ENCODE results near the gene PGLYRP4. TPM values are rescaled to one million over a fixed set of nuclear protein-coding genes. Genes with fewer than 3 reads are reported as not detected.

The PGLYRP4 gene
- total and polyA plus RNA-seq, 12 donors: not detected

GRCh38 chr1:153393926-153394325 lies 45.3 kb upstream of the PGLYRP4 start:
- no peak for DNase-seq
- Histone ChIP-seq H3K27ac (no peak overlapping the region), H3K27me3 (no peaks in the 10 kb centered on the region), H3K9me3 (replicated peaks in 1 of 3) (no peaks in the 10 kb centered on the region), H3K4me3 (no peak overlapping the region), H3K36me3 (replicated peaks in 1 of 2) (no peaks in the 10 kb centered on the region), H3K4me1 (replicated peaks in 1 of 2) (no peaks in the 10 kb centered on the region)
- intact Hi-C loops (cut with DNase I): no loop called here
- 73 to 92% (median 76%) methylated on average over 5 to 6 of the region's 6 CpGs for WGBS, 4 donors
- TF ChIP-seq CTCF (IDR thresholded peaks at IDR 0.05) (no peak), POLR2A (IDR thresholded peaks at IDR 0.05) (no peak)

- intact Hi-C loops (cut with DNase I): no loop called here
Observed at GRCh38 chr1:153392822-153393221, 44.2 kb upstream of the PGLYRP4 start.

GRCh38 chr1:153392258-153392657 lies 43.6 kb upstream of the PGLYRP4 start:
- no peaks in the 10 kb centered on the region for H3K4me1 ChIP-seq (replicated peaks in 1 of 2)
- 42 to 47% (median 46%) methylated on average over 3 of the region's 3 CpGs for WGBS, 4 donors
- H3K27me3 ChIP-seq: no peaks in the 10 kb centered on the region
- no peak for DNase-seq
- TF ChIP-seq POLR2A (IDR thresholded peaks at IDR 0.05) (no peak), CTCF (IDR thresholded peaks at IDR 0.05) (no peak)
- H3K4me3 ChIP-seq: no peak overlapping the region
- H3K27ac ChIP-seq: no peak overlapping the region
- no peaks in the 10 kb centered on the region for H3K9me3 ChIP-seq (replicated peaks in 1 of 3)
- H3K36me3 ChIP-seq (replicated peaks in 1 of 2): no peaks in the 10 kb centered on the region
- intact Hi-C loops (cut with DNase I): no loop called here

More at GRCh38 chr1:153392822-153393221, 44.2 kb upstream of the PGLYRP4 start:
- Histone ChIP-seq H3K4me1 (replicated peaks in 1 of 2) (no peaks in the 10 kb centered on the region), H3K36me3 (replicated peaks in 1 of 2) (no peaks in the 10 kb centered on the region), H3K27ac (no peak overlapping the region), H3K9me3 (replicated peaks in 1 of 3) (no peaks in the 10 kb centered on the region), H3K27me3 (no peaks in the 10 kb centered on the region), H3K4me3 (no peak overlapping the region)
- TF ChIP-seq POLR2A (IDR thresholded peaks at IDR 0.05) (no peak), CTCF (IDR thresholded peaks at IDR 0.05) (no peak)
- no peak for DNase-seq
- WGBS, 4 donors: 63 to 73% (median 66%) methylated on average over 3 of the region's 3 CpGs

GRCh38 chr1:153390938-153391710 lies 42.5 kb upstream of the PGLYRP4 start, which contains the start of gene S100A8:
TSS of gene S100A8 (minus strand) at chr1:153391073. CDS start at chr1:153390535, 538 bp downstream.
- TF ChIP-seq POLR2A (IDR thresholded peaks at IDR 0.05) (no peak), CTCF (IDR thresholded peaks at IDR 0.05) (no peak)
- no peaks in the 10 kb centered on the region for H3K27me3 ChIP-seq
- intact Hi-C loops (cut with DNase I): no loop called here
- no peak within 1 kb of the TSS for H3K4me3 ChIP-seq
- 44 to 70% (median 65%) methylated on average over 6 to 7 of the region's 7 CpGs for WGBS, 4 donors
- H3K27ac ChIP-seq: peak within 1 kb of the TSS in 1 of 5 donors; percentile 29
- peak; percentile 37 to 81 (median 56) for DNase-seq
- no peaks in the 10 kb centered on the region for H3K36me3 ChIP-seq (replicated peaks in 1 of 2)
- H3K4me1 ChIP-seq (replicated peaks in 1 of 2): no peaks in the 10 kb centered on the region
- H3K9me3 ChIP-seq (replicated peaks in 1 of 3): no peaks in the 10 kb centered on the region

Measured in adrenal gland (tissue), 12 donors.